Activated naive CD8-positive, alpha-beta T cell treated with anti-CD3 and anti-CD28 coated beads, Interleukin-2, amount 10 ng/mL, durations not matched to agents 7 days and 5 days (primary cell): ENCODE measurements around the gene POLN. TPM values are rescaled to one million over a fixed set of nuclear protein-coding genes. Genes with fewer than 3 reads are reported as not detected.
A peak's percentile ranks its signal among the peaks of the same experiment; 100 is the strongest.
"Not testable (repeated sequence)": the region's sequence is repeated elsewhere in the genome, so short reads cannot be mapped to it uniquely, and the experiment has no call there.

Experiments
- ATAC-seq: fragments of 150-1000 bp; cut with Tn5 transposase; one replicate; pipeline ENCODE4 v1.10.0; 2021; ENCODE audit warnings: low read depth, moderate library complexity
- POLR2A ChIA-PET: fragments of 350-600 bp; sonication (Branson Sonifier 250); formaldehyde crosslinking; loops from one replicate; lab custom pipeline; 2021; ENCODE audit warnings: antibody characterized with exemption; lab: Charles Lee
- DNase-seq: peaks from one replicate; pipeline ENCODE4 v3.0.0; 2021
- H3K27ac Mint-ChIP-seq: one replicate; pipeline ENCODE4 v1.8.0; 2022; ENCODE audit warnings: mild to moderate bottlenecking, mixed read lengths
- H3K27me3 Mint-ChIP-seq: one replicate; pipeline ENCODE4 v1.8.0; 2022; ENCODE audit warnings: mild to moderate bottlenecking, moderate library complexity, mixed read lengths
- H3K36me3 Mint-ChIP-seq: one replicate; pipeline ENCODE4 v1.8.0; 2021; ENCODE audit warnings: mild to moderate bottlenecking, mixed read lengths
- H3K4me1 Mint-ChIP-seq: one replicate; pipeline ENCODE4 v1.8.0; 2021; ENCODE audit warnings: mixed read lengths
- H3K4me3 Mint-ChIP-seq: one replicate; pipeline ENCODE4 v1.8.0; 2022; ENCODE audit warnings: mild to moderate bottlenecking, moderate library complexity, mixed read lengths
- H3K9me3 Mint-ChIP-seq: one replicate; pipeline ENCODE4 v1.8.0; 2021; ENCODE audit warnings: mixed read lengths
- total RNA-seq, 2 experiments: library from RNA; stranded (reverse); gene quantifications; one replicate each; pipeline ENCODE4 v1.2.3, GENCODE V29; 2021

The POLN gene
- total RNA-seq, 2 experiments from 2014 or later, result 2.4 to 3.2 TPM

GRCh38 chr4:2163311-2163821 is 78.6 kb downstream of the POLN start:
- ATAC-seq, result no peak

GRCh38 chr4:2161092-2161703 is 80.7 kb downstream of the POLN start:
- H3K4me3 Mint-ChIP-seq, H3K36me3 Mint-ChIP-seq, POLR2A ChIA-PET, H3K27ac Mint-ChIP-seq, H3K9me3 Mint-ChIP-seq, ATAC-seq, H3K4me1 Mint-ChIP-seq, DNase-seq, H3K27me3 Mint-ChIP-seq: not testable (repeated sequence)

More at GRCh38 chr4:2163311-2163821, 78.6 kb downstream of the POLN start:
- no peak overlapping the region for H3K27ac Mint-ChIP-seq
- no peaks in the 10 kb centered on the region for H3K4me1 Mint-ChIP-seq
- H3K9me3 Mint-ChIP-seq, result peaks cover 1% of the 10 kb centered on the region
- H3K36me3 Mint-ChIP-seq, result peaks cover 5% of the 10 kb centered on the region
- no peak overlapping the region for H3K4me3 Mint-ChIP-seq
- POLR2A ChIA-PET, result no interaction called here
- no peak for DNase-seq
- no peaks in the 10 kb centered on the region for H3K27me3 Mint-ChIP-seq

GRCh38 chr4:2159931-2160330 is 82.0 kb downstream of the POLN start:
- POLR2A ChIA-PET, result no interaction called here
- no peaks in the 10 kb centered on the region for H3K4me1 Mint-ChIP-seq
- H3K9me3 Mint-ChIP-seq, result no peaks in the 10 kb centered on the region

GRCh38 chr4:2155246-2155645 is 86.7 kb downstream of the POLN start:
- Mint-ChIP-seq H3K27ac (no peak overlapping the region), H3K9me3 (peaks cover 3% of the 10 kb centered on the region), H3K27me3 (peaks cover 13% of the 10 kb centered on the region), H3K4me1 (no peaks in the 10 kb centered on the region), H3K4me3 (no peak overlapping the region), H3K36me3 (peaks cover 2% of the 10 kb centered on the region)
- DNase-seq, result no peak
- POLR2A ChIA-PET, result no interaction called here
- ATAC-seq, result no peak

More at GRCh38 chr4:2159931-2160330, 82.0 kb downstream of the POLN start:
- H3K27ac Mint-ChIP-seq, result no peak overlapping the region
- H3K27me3 Mint-ChIP-seq, result peaks cover 4% of the 10 kb centered on the region
- H3K4me3 Mint-ChIP-seq, result no peak overlapping the region
- DNase-seq, result no peak
- ATAC-seq, result no peak
- no peaks in the 10 kb centered on the region for H3K36me3 Mint-ChIP-seq

GRCh38 chr4:2154215-2154740 is 87.6 kb downstream of the POLN start:
- peaks cover 2% of the 10 kb centered on the region for H3K36me3 Mint-ChIP-seq

GRCh38 chr4:2151544-2151943 is 90.4 kb downstream of the POLN start:
- H3K27me3 Mint-ChIP-seq, result peaks cover 13% of the 10 kb centered on the region
- H3K27ac Mint-ChIP-seq, result no peak overlapping the region
- H3K4me3 Mint-ChIP-seq, result no peak overlapping the region
- H3K9me3 Mint-ChIP-seq, result peaks cover 3% of the 10 kb centered on the region
- no peaks in the 10 kb centered on the region for H3K4me1 Mint-ChIP-seq
- H3K36me3 Mint-ChIP-seq, result peaks cover 2% of the 10 kb centered on the region
- no peak for ATAC-seq
- POLR2A ChIA-PET, result interaction anchor here (0.7 kb wide), 1 partner anchor 45 kb away, joined by 4 read pairs; no protein-coding TSS in a partner anchor
- no peak for DNase-seq

More at GRCh38 chr4:2154215-2154740, 87.6 kb downstream of the POLN start:
- no peaks in the 10 kb centered on the region for H3K4me1 Mint-ChIP-seq
- POLR2A ChIA-PET, result interaction anchor here (0.7 kb wide), 1 partner anchor 37 kb away, joined by 5 read pairs; no protein-coding TSS in a partner anchor
- no peak for ATAC-seq
- H3K4me3 Mint-ChIP-seq, result no peak overlapping the region
- no peak overlapping the region for H3K27ac Mint-ChIP-seq
- no peak for DNase-seq
- peaks cover 3% of the 10 kb centered on the region for H3K9me3 Mint-ChIP-seq
- peaks cover 16% of the 10 kb centered on the region for H3K27me3 Mint-ChIP-seq

- H3K27me3 Mint-ChIP-seq, result peaks cover 14% of the 10 kb centered on the region
- H3K9me3 Mint-ChIP-seq, result peaks cover 3% of the 10 kb centered on the region
- peaks cover 2% of the 10 kb centered on the region for H3K36me3 Mint-ChIP-seq
- no peak overlapping the region for H3K4me3 Mint-ChIP-seq
- H3K27ac Mint-ChIP-seq, result no peak overlapping the region
- H3K4me1 Mint-ChIP-seq, result no peaks in the 10 kb centered on the region
- no peak for ATAC-seq
- POLR2A ChIA-PET, result no interaction called here
- no peak for DNase-seq
Measured at GRCh38 chr4:2150076-2150475, 91.8 kb downstream of the POLN start.

GRCh38 chr4:2142630-2143427 is 99.1 kb downstream of the POLN start:
- no peak for DNase-seq
- H3K27ac Mint-ChIP-seq, result no peak overlapping the region
- peaks cover 14% of the 10 kb centered on the region for H3K4me1 Mint-ChIP-seq
- peaks cover 3% of the 10 kb centered on the region for H3K36me3 Mint-ChIP-seq
- H3K4me3 Mint-ChIP-seq, result no peak overlapping the region
- POLR2A ChIA-PET, result no interaction called here
- no peaks in the 10 kb centered on the region for H3K9me3 Mint-ChIP-seq
- H3K27me3 Mint-ChIP-seq, result peaks cover 2% of the 10 kb centered on the region
- no peak for ATAC-seq

GRCh38 chr4:2141762-2142451 is 100.0 kb downstream of the POLN start:
- Mint-ChIP-seq H3K27me3 (peaks cover 2% of the 10 kb centered on the region), H3K4me1 (peaks cover 14% of the 10 kb centered on the region), H3K36me3 (peaks cover 3% of the 10 kb centered on the region), H3K27ac (peak overlapping the region; percentile 42), H3K4me3 (no peak overlapping the region), H3K9me3 (no peaks in the 10 kb centered on the region)
- POLR2A ChIA-PET, result no interaction called here
- ATAC-seq (peak; percentile 14), DNase-seq (no peak)

- no peak for DNase-seq
- Mint-ChIP-seq H3K36me3 (peaks cover 3% of the 10 kb centered on the region), H3K9me3 (no peaks in the 10 kb centered on the region), H3K27me3 (peaks cover 3% of the 10 kb centered on the region), H3K27ac (no peak overlapping the region), H3K4me1 (peaks cover 14% of the 10 kb centered on the region), H3K4me3 (no peak overlapping the region)
- ATAC-seq, result no peak
- POLR2A ChIA-PET, result no interaction called here
Measured at GRCh38 chr4:2141022-2141761, 100.7 kb downstream of the POLN start.

- peaks cover 3% of the 10 kb centered on the region for H3K9me3 Mint-ChIP-seq
- POLR2A ChIA-PET, result interaction anchor here (0.8 kb wide), 1 partner anchor 17 kb away, joined by 4 read pairs; no protein-coding TSS in a partner anchor
- peaks cover 33% of the 10 kb centered on the region for H3K4me1 Mint-ChIP-seq
- peaks cover 8% of the 10 kb centered on the region for H3K36me3 Mint-ChIP-seq
- peaks cover 3% of the 10 kb centered on the region for H3K27me3 Mint-ChIP-seq
- H3K4me3 Mint-ChIP-seq, result no peak overlapping the region
- DNase-seq, result no peak
- no peak for ATAC-seq
- no peak overlapping the region for H3K27ac Mint-ChIP-seq
Measured at GRCh38 chr4:2138846-2139500, 102.9 kb downstream of the POLN start.

GRCh38 chr4:2136726-2137125 is 105.2 kb downstream of the POLN start:
- POLR2A ChIA-PET, result no interaction called here
- peaks cover 26% of the 10 kb centered on the region for H3K4me1 Mint-ChIP-seq
- no peak overlapping the region for H3K4me3 Mint-ChIP-seq
- H3K27ac Mint-ChIP-seq, result no peak overlapping the region
- DNase-seq (no peak), ATAC-seq (no peak)
- H3K27me3 Mint-ChIP-seq, result peaks cover 3% of the 10 kb centered on the region
- peaks cover 16% of the 10 kb centered on the region for H3K9me3 Mint-ChIP-seq
- peaks cover 19% of the 10 kb centered on the region for H3K36me3 Mint-ChIP-seq
